ENCODE results near the gene MAF.

GRCh38 chr16:79595231-79595641 is 5.3 kb downstream of the MAF start:
- TF ChIP-seq, protein P1, sequence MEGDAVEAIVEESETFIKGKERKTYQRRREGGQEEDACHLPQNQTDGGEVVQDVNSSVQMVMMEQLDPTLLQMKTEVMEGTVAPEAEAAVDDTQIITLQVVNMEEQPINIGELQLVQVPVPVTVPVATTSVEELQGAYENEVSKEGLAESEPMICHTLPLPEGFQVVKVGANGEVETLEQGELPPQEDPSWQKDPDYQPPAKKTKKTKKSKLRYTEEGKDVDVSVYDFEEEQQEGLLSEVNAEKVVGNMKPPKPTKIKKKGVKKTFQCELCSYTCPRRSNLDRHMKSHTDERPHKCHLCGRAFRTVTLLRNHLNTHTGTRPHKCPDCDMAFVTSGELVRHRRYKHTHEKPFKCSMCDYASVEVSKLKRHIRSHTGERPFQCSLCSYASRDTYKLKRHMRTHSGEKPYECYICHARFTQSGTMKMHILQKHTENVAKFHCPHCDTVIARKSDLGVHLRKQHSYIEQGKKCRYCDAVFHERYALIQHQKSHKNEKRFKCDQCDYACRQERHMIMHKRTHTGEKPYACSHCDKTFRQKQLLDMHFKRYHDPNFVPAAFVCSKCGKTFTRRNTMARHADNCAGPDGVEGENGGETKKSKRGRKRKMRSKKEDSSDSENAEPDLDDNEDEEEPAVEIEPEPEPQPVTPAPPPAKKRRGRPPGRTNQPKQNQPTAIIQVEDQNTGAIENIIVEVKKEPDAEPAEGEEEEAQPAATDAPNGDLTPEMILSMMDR (IDR thresholded peaks at IDR 0.05) = no peak
- no peak for TF ChIP-seq ZFX (IDR thresholded peaks at IDR 0.05; ENCODE audit: borderline replicate concordance)
